Ramos (cell line): Measurements from ENCODE around the gene MYF6.

ENCODE experiments used
- in situ Hi-C: fragments of 300-500 bp; cut with MboI; formaldehyde crosslinking; loops from one replicate; pipeline ENCODE4 v1.14.3; 2022; ENCODE audit warnings: low sequenced_read_pairs; ENCODE audit not compliant: unreplicated experiment

Gene MYF6

GRCh38 chr12:80702889-80703805 is 4.3 kb upstream of the MYF6 start:
- in situ Hi-C loops: no loop called here

DNA sequence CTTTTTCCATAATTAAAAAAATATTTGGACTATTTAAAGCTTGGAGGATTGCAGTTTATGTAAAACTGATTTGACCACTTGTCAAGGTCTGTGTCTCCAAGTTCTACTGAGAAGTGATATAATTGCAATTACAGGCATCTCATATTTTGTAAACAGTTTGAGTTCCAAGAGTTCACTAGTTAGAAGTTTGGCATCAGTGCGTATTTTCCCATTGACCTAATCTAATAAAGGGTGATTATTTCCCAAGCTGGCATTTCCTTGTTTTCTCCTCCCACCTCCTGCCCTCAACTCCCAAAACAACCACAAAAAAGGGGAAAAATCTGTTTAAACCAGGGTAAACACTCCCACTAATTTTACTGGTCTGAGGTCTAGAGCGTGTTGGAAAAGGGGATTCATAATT is 3.0 kb upstream of the MYF6 start:
- in situ Hi-C loops: no loop called here

GRCh38 chr12:80707830-80708258 is 410 bp downstream of the MYF6 start:
- in situ Hi-C loops: no loop called here

DNA sequence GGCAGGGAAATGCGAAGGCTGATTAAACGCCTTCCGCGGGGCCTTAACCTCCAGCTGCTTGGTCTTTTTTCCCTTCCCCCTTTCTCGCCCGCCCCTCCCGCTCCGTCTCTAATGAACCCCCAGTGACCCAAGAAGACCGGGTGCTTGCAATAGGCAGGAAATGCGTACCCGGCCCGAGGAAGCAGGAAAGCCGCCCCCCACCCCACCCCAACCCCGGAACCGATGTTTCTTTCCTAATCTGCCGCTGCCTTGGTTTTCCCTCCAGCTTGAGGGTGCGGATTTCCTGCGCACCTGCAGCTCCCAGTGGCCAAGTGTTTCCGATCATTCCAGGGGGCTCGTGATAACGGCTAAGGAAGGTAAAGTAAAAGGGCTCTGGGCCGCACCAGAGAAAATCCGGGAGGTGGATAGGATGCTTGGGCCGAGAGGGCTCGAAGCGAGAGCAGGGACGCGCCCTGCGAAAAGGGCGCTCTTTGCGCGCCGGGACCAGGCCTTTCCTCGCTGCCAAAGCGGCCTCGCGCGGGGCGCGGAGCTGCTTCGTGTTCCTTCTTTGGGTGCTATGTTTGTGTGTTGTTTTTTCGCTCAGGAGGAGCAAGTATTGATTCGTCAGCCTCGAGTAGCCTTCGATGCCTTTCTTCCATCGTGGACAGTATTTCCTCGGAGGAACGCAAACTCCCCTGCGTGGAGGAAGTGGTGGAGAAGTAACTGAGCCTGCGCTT is 983 bp downstream of the MYF6 start:
- in situ Hi-C loops: no loop called here

DNA sequence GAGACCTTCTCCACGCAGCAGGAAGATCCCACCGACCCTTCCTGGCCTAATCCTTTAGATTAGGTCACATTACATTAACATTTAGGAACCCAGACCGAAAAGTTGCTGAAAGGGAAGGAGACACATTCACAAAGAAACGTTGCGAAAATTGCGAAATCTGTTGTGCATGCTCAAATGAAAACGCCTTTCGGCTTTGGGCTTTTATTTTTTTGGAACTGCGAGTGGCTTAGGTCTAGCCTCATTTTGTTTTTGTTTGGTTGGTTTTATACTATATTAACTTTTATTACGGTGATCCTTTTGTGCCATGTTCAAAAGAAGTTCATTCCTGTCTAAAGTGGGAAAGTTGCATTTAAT is 1.5 kb downstream of the MYF6 start:
- in situ Hi-C loops: no loop called here

- in situ Hi-C loops: no loop called here
Measured at GRCh38 chr12:80709811-80710726, 2.6 kb downstream of the MYF6 start.

- in situ Hi-C loops: no loop called here
Measured at GRCh38 chr12:80710727-80711449, 3.5 kb downstream of the MYF6 start.

DNA sequence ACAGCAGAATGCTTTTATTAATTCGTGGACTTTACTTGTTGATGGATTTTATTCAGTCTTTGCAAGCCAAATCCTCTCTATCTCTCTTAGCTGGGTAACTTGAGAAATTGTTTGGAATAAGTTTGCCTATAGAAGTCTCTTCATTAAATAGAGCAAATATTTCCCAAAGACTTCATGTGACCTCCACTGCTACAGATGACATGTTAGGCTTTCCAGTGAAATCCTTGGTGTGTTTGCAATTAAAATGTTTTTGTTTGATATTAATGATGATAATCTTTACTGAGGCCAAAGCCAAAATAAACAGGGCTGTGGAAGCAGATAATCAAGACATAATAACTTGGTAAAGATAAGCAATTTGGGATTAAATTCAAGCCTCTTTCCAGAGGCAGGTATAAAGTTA is 4.4 kb downstream of the MYF6 start:
- in situ Hi-C loops: no loop called here

DNA sequence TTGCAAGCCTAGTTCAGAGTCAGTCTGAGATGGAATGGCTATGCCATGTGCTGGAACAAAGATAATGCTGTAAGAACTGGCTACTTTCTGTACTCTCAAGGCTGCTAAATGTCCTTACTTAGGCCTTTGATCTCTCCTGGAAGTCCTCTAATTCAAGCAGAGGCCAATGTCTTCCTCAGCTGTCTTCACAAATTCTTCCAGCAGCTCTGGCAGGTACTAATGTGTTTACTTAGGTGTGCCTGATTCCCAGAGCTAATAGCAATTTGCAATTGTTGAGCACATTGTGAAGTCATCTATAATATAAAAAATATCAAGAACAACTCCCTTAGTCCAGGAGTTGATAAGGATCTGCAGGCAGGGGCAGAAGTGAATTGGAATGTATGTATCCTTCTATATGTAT is 5.4 kb downstream of the MYF6 start:
- in situ Hi-C loops: no loop called here

GRCh38 chr12:80713419-80713818 is 6.0 kb downstream of the MYF6 start:
- in situ Hi-C loops: no loop called here

GRCh38 chr12:80714055-80714454 is 6.6 kb downstream of the MYF6 start:
- in situ Hi-C loops: no loop called here

DNA sequence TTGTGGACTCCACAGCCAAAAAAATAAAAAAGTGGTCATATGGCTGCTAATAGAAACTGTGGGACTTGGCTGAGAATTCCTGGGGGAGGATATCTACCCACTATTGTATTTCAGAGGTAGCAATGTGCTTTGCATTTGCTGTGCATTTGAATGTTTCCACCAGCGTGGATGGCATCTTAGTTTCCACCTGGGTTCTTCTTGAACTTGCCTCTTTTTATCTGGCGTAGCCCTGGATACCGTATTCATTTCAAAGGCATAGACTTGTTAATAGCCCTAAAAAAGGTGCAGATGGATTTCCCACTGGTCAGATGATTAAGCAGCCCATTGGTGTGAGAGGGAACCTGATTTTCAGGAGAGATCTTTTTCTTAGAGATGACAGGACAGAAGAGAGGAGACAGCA is 7.4 kb downstream of the MYF6 start:
- in situ Hi-C loops: no loop called here

- in situ Hi-C loops: no loop called here
Measured at GRCh38 chr12:80715713-80716249, 8.3 kb downstream of the MYF6 start.

DNA sequence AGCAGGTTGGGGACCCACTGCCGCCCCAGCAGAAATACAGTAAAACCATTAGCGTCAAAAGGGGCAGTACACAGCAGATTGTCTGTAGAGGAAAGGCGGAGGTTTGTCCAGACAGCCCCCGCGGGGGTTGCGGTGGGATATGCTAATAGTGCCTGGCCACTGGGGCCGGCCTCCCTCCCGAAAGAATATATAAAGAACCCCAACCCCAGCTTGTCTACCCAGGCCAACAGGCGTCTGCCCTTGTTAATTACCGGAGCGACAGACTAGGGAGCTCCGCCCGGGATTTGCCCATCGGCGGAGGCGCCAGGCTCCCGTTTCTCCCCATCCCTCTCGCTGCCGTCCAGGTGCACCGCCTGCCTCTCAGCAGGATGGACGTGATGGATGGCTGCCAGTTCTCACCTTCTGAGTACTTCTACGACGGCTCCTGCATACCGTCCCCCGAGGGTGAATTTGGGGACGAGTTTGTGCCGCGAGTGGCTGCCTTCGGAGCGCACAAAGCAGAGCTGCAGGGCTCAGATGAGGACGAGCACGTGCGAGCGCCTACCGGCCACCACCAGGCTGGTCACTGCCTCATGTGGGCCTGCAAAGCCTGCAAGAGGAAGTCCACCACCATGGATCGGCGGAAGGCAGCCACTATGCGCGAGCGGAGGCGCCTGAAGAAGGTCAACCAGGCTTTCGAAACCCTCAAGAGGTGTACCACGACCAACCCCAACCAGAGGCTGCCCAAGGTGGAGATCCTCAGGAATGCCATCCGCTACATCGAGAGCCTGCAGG is 9.4 kb downstream of the MYF6 start, which contains the start of gene MYF5:
Gene MYF5, plus strand, starts transcription at position 217 of the 774 bp plus-strand sequence. Its CDS starts 152 bp downstream, at position 369.
- in situ Hi-C loops: no loop called here

GRCh38 chr12:80717856-80718255 is 10.4 kb downstream of the MYF6 start:
- in situ Hi-C loops: no loop called here

GRCh38 chr12:80720516-80720915 is 13.1 kb downstream of the MYF6 start:
- in situ Hi-C loops: no loop called here

DNA sequence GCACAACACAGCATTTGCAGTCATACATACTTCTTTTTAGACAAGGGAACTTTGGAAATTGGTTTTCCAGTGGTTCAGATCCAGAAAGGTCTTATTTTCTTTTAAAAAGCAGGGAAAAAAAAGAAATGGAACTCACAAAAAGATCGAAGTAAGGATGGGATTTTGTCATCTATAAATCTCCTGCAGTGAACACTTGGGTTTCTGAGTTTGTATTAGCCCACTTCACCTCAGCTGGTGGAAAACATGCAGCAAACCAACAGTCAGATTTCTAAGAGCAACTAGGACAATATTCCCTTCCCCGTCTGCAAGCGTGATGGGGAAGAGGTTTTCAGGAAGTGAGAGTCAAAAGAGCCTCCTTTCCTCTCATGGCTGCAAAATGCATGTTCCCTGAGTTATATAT is 13.9 kb downstream of the MYF6 start:
- in situ Hi-C loops: no loop called here

GRCh38 chr12:80745851-80746505 is 38.5 kb downstream of the MYF6 start:
- in situ Hi-C loops: no loop called here
